Gastrocnemius medialis (tissue), 4 donors: ENCODE measurements around the gene HOXD8.

Experiments
- CTCF ChIP-seq, 5 experiments: fragments of 450-650 bp in 3 of 5; fragments of 200-600 bp in 2 of 5; sonication (generic) in 2 of 5; IDR thresholded peaks in 4 of 5; conservative IDR thresholded peaks in 1 of 5; 1 replicate in 4 of 5; 2 replicates in 1 of 5; pipeline ENCODE4 v1.5.1; 2016 to 2019; ENCODE audit warnings: antibody characterized with exemption in 5 of 5, mild to moderate bottlenecking in 3 of 5, moderate library complexity in 3 of 5
- POLR2A ChIP-seq, 2 donors: fragments of 450-650 bp; IDR thresholded peaks; one replicate each; pipeline ENCODE4 v1.6.1; 2017; ENCODE audit warnings: antibody characterized with exemption in 2 of 2, mild to moderate bottlenecking in 2 of 2, moderate library complexity in 2 of 2

GRCh38 chr2:176115883-176116813, 13.4 kb upstream of the HOXD8 start, which contains the start of gene HOXD10:
- no peak for TF ChIP-seq POLR2A (IDR thresholded peaks at IDR 0.05)
- TF ChIP-seq CTCF (IDR thresholded peaks at IDR 0.05 in 4 of 5, conservative IDR thresholded peaks at IDR 0.05 in 1 of 5) = peak in 4 of 5 experiments; percentile 23 to 49 (median 30)
